H1 (cell line): ENCODE measurements around the gene IFNG-AS1. TPM values are rescaled to one million over a fixed set of nuclear protein-coding genes. Genes with fewer than 3 reads are reported as not detected.

Experiments used
- BACH1 ChIP-seq: IDR thresholded peaks from 2 replicates; pipeline ENCODE4 v1.6.1; 2012; ENCODE audit warnings: low read length, improper control_type of control experiment
- CTBP2 ChIP-seq: IDR thresholded peaks from 2 replicates; pipeline ENCODE4 v1.7.0; 2011; ENCODE audit warnings: borderline replicate concordance, mild to moderate bottlenecking, moderate library complexity, mixed read lengths, low read length; ENCODE audit not compliant: insufficient read depth, insufficient read length
- POU5F1 ChIP-seq: IDR thresholded peaks from 2 replicates; pipeline ENCODE4 v1.6.1; 2011; ENCODE audit warnings: low read depth, mild to moderate bottlenecking, low read length, moderate library complexity
- SIRT6 ChIP-seq: IDR thresholded peaks from one replicate; pipeline ENCODE4 v1.7.1; 2012; ENCODE audit warnings: low read length, inconsistent platforms
- TAF1 ChIP-seq: IDR thresholded peaks from 2 replicates; pipeline ENCODE4 v1.6.1; 2011; ENCODE audit warnings: mild to moderate bottlenecking, low read depth, low read length
- YY1 ChIP-seq: IDR thresholded peaks from 2 replicates; pipeline ENCODE4 v1.6.1; 2011; ENCODE audit warnings: low read depth, mild to moderate bottlenecking, low read length
- polyA plus RNA-seq, 7 experiments: library from polyadenylated mRNA; depleted of rRNA in 3 of 7; stranded (reverse) in 5 of 7; unstranded in 2 of 7; fragments of >200 nt in 5 of 7; fragments of 200-250 nt in 2 of 7; gene quantifications; 1 replicate in 5 of 7; 2 replicates in 1 of 7; 4 replicates in 1 of 7; pipeline versions ENCODE4 v1.2.1 to v1.2.3, GENCODE V29; 2011 to 2013; ENCODE audit warnings: missing spikeins in 2 of 7, mixed read lengths in 2 of 7
- total RNA-seq: library from RNA; stranded (reverse); fragmentation: NEBNext Ultra II Directional; extraction: Animal tissue kit (Norgen Biotek cat#: 25700); gene quantifications from 2 replicates; pipeline ENCODE4 v1.2.1, GENCODE V29; 2021

Gene IFNG-AS1
- total and polyA plus RNA-seq, 2 of the 8 experiments (the other 6 are each of a cell fraction or from before 2014, with no cell fraction given): not detected

GRCh38 chr12:68007033-68007432 is 17.8 kb downstream of the IFNG-AS1 start (continued):
- no peak for TF ChIP-seq TAF1
- TF ChIP-seq SIRT6: no peak
- TF ChIP-seq POU5F1: no peak
- no peak for TF ChIP-seq BACH1
- TF ChIP-seq CTBP2: no peak
- no peak for TF ChIP-seq YY1
- TF ChIP-seq, all 59 proteins: peak for 0
